ENCODE data around the gene FHAD1. TPM values are rescaled to one million over a fixed set of nuclear protein-coding genes. Genes with fewer than 3 reads are reported as not detected.

FHAD1 gene
- total and polyA plus RNA-seq, 4 donors: under 0.01 to 0.13 (median 0.05) TPM; not detected in 1

DNA sequence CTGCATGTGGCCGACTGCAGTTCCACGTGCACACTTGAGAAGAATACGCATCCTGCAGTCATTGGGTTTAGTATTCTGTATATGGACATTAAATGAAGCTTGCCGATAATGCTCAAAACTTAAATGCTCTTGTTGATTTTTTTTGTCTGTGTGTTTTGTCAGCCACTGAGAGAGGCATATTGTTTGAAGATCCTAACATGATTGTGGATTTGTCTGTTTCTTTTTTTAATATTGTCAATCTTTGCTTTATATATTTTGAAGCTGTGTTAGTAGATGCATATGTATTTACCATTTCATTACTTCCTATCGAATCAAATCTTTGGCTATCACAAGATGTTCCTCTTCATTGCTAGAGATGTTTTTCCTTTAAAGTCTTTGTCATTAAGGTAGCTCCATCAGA, 73.2 kb downstream of the FHAD1 start:
- no peaks in the 10 kb centered on the region for H3K27me3 ChIP-seq (ENCODE audit: control insufficient read depth in 4 of 4, insufficient read depth in 4 of 4, low read length in 3 of 4)
- no peak for DNase-seq (ENCODE audit: low spot score)
- TF ChIP-seq EGR1 (IDR thresholded peaks at IDR 0.05; ENCODE audit: low read depth in 2 of 2) (no peak), HNF4G (IDR thresholded peaks at IDR 0.05) (no peak), RXRA (IDR thresholded peaks at IDR 0.05) (no peak), SP1 (IDR thresholded peaks at IDR 0.05) (no peak), YY1 (IDR thresholded peaks at IDR 0.05) (no peak), NR2F2 (IDR thresholded peaks at IDR 0.05) (no peak)
- H3K4me1 ChIP-seq (ENCODE audit: control insufficient read depth in 4 of 4, insufficient read depth in 4 of 4, low read length in 3 of 4): peaks cover 0 to 8% (median 6%) of the 10 kb centered on the region in 4 donors
- H3K9me3 ChIP-seq (ENCODE audit: control insufficient read depth in 4 of 4, low read length in 3 of 4): no peaks in the 10 kb centered on the region
- 97% methylated on average over 5 of the region's 5 CpGs for WGBS
- H3K36me3 ChIP-seq (ENCODE audit: control insufficient read depth in 4 of 4, insufficient read depth in 3 of 4, low read depth in 1 of 4, low read length in 3 of 4): no peaks in the 10 kb centered on the region
- no peak overlapping the region for H3K4me3 ChIP-seq (ENCODE audit: low read depth in 1 of 3, low read length in 3 of 3)
- no peak overlapping the region for H3K27ac ChIP-seq (ENCODE audit: low read depth in 1 of 2, low read length in 2 of 2)
- H3K9ac ChIP-seq (ENCODE audit: low read depth in 1 of 2, low read length in 2 of 2): no peak overlapping the region

DNA sequence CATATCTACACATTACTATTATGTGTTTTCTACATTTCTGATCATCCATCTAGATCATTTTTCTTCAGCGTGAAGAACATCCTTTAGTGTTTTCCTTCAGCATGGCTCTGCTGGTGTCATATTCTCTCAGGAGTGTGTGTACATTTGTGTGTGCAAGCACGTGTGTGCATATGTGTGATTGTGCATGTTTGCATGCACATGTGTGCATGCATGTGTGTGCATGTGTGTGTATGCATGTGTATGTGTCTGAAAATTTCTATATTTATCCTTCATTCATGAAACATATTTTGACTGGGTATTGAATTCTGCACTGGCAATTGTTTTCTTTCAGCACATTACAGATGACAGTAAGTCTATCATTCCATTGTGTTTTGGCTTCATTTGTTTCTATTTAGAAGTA, 74.6 kb downstream of the FHAD1 start:
- peaks cover 0 to 8% (median 6%) of the 10 kb centered on the region in 4 donors for H3K4me1 ChIP-seq (ENCODE audit: control insufficient read depth in 4 of 4, insufficient read depth in 4 of 4, low read length in 3 of 4)
- no peak for DNase-seq (ENCODE audit: low spot score)
- no peak overlapping the region for H3K27ac ChIP-seq (ENCODE audit: low read depth in 1 of 2, low read length in 2 of 2)
- H3K27me3 ChIP-seq (ENCODE audit: control insufficient read depth in 4 of 4, insufficient read depth in 4 of 4, low read length in 3 of 4): no peaks in the 10 kb centered on the region
- WGBS: 84% methylated on average over 2 of the region's 2 CpGs
- H3K9me3 ChIP-seq (ENCODE audit: control insufficient read depth in 4 of 4, low read length in 3 of 4): no peaks in the 10 kb centered on the region
- TF ChIP-seq HNF4G (IDR thresholded peaks at IDR 0.05) (no peak), FOXA1 (IDR thresholded peaks at IDR 0.05) (no peak), FOXA2 (IDR thresholded peaks at IDR 0.05) (no peak), RXRA (IDR thresholded peaks at IDR 0.05) (no peak), HNF4A (conservative IDR thresholded peaks at IDR 0.05) (no peak), REST (IDR thresholded peaks at IDR 0.05) (no peak)
- TF ChIP-seq, protein P1, sequence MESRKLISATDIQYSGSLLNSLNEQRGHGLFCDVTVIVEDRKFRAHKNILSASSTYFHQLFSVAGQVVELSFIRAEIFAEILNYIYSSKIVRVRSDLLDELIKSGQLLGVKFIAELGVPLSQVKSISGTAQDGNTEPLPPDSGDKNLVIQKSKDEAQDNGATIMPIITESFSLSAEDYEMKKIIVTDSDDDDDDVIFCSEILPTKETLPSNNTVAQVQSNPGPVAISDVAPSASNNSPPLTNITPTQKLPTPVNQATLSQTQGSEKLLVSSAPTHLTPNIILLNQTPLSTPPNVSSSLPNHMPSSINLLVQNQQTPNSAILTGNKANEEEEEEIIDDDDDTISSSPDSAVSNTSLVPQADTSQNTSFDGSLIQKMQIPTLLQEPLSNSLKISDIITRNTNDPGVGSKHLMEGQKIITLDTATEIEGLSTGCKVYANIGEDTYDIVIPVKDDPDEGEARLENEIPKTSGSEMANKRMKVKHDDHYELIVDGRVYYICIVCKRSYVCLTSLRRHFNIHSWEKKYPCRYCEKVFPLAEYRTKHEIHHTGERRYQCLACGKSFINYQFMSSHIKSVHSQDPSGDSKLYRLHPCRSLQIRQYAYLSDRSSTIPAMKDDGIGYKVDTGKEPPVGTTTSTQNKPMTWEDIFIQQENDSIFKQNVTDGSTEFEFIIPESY (IDR thresholded peaks at IDR 0.05): no peak
- no peak overlapping the region for H3K4me3 ChIP-seq (ENCODE audit: low read depth in 1 of 3, low read length in 3 of 3)
- no peaks in the 10 kb centered on the region for H3K36me3 ChIP-seq (ENCODE audit: control insufficient read depth in 4 of 4, insufficient read depth in 3 of 4, low read depth in 1 of 4, low read length in 3 of 4)
- H3K9ac ChIP-seq (ENCODE audit: low read depth in 1 of 2, low read length in 2 of 2): no peak overlapping the region

DNA sequence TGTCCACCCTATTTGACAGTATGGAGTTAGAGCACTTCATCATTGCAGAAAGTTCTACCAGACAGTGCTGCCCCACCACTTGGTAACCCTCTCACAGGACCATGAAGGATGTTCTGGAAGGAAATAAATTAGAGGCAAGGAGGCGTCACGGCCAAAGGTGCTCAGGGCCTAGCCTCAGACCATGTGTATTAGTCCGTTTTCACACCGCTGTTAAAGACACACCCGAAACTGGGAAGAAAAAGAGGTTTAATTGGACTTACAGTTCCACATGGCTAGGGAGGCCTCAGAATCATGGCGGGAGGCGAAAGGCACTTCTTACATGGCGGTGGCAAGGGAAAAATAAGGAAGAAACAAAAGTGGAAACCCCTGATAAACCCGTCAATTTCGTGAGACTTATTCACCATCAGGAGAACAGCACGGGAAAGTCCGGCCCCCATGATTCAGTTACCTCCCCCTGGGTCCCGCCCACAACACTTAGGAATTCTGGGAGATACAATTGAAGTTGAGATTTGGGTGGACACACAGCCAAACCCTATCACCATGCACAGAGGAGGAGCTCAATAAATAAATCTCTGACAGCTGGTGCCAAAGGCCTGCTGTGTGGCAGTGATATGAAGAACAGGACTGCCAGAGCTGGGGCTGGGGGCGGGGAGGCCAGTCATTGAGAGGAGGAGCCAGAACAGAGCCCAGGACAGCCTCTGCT, 75.8 kb downstream of the FHAD1 start:
- Histone ChIP-seq H3K27me3 (ENCODE audit: control insufficient read depth in 4 of 4, insufficient read depth in 4 of 4, low read length in 3 of 4) (no peaks in the 10 kb centered on the region), H3K4me1 (ENCODE audit: control insufficient read depth in 4 of 4, insufficient read depth in 4 of 4, low read length in 3 of 4) (peaks cover 0 to 8% (median 6%) of the 10 kb centered on the region in 4 donors), H3K36me3 (ENCODE audit: control insufficient read depth in 4 of 4, insufficient read depth in 3 of 4, low read depth in 1 of 4, low read length in 3 of 4) (no peaks in the 10 kb centered on the region), H3K9me3 (ENCODE audit: control insufficient read depth in 4 of 4, low read length in 3 of 4) (no peaks in the 10 kb centered on the region), H3K9ac (ENCODE audit: low read depth in 1 of 2, low read length in 2 of 2) (no peak overlapping the region), H3K4me3 (ENCODE audit: low read depth in 1 of 3, low read length in 3 of 3) (no peak overlapping the region), H3K27ac (ENCODE audit: low read depth in 1 of 2, low read length in 2 of 2) (peak overlapping the region in 1 of 2 donors; percentile 18)
- DNase-seq (ENCODE audit: low spot score): no peak
- WGBS: 73% methylated on average over 14 of the region's 14 CpGs
- no peak for TF ChIP-seq JUND (IDR thresholded peaks at IDR 0.05)
- TF ChIP-seq TAF1 (conservative IDR thresholded peaks at IDR 0.05): no peak
- no peak for TF ChIP-seq ATF3 (IDR thresholded peaks at IDR 0.05)
- TF ChIP-seq, protein P1 (IDR thresholded peaks at IDR 0.05): no peak
- no peak for TF ChIP-seq EGR1 (IDR thresholded peaks at IDR 0.05; ENCODE audit: low read depth in 2 of 2)
- TF ChIP-seq HNF4G (IDR thresholded peaks at IDR 0.05): no peak
- no peak for TF ChIP-seq FOXA1 (IDR thresholded peaks at IDR 0.05)
- TF ChIP-seq REST (IDR thresholded peaks at IDR 0.05): no peak
- no peak for TF ChIP-seq GABPA (IDR thresholded peaks at IDR 0.05 in 1 of 2, conservative IDR thresholded peaks at IDR 0.05 in 1 of 2)
- no peak for TF ChIP-seq NR2F2 (IDR thresholded peaks at IDR 0.05)
- no peak for TF ChIP-seq FOXA2 (IDR thresholded peaks at IDR 0.05)

Measured in liver (tissue), 9 donors.